OCI-LY7 (cell line): ENCODE measurements around the gene CEP20. TPM values are rescaled to one million over a fixed set of nuclear protein-coding genes. Genes with fewer than 3 reads are reported as not detected.

Experiments
- BruUV-seq: library from RNA; stranded (reverse); fragments of 400-500 nt; replicated peaks from 2 replicates; lab custom pipeline; 2021; lab: Mats Ljungman, UMichigan
- CTCF ChIA-PET: fragments of 300-600 bp; sonication (Branson Sonifier 250); formaldehyde crosslinking; loops from one replicate; lab custom pipeline; 2022; ENCODE audit warnings: antibody characterized with exemption; ENCODE audit not compliant: unreplicated experiment; lab: Charles Lee
- POLR2A ChIA-PET: fragments of 300-600 bp; sonication (Branson Sonifier 250); formaldehyde crosslinking; loops from one replicate; lab custom pipeline; 2022; ENCODE audit warnings: antibody characterized with exemption; lab: Charles Lee
- DNase-seq: peaks from one replicate; pipeline ENCODE4 v3.0.0-alpha.2; 2015; ENCODE audit warnings: low spot score
- H2AFZ ChIP-seq: fragments of 200-600 bp; sonication (generic), shearing (Covaris generic); 2 replicates; pipeline ENCODE4 v1.6.1; 2014; ENCODE audit warnings: mild to moderate bottlenecking, antibody characterized with exemption, low read length, moderate library complexity
- H3K27ac ChIP-seq: fragments of 200-600 bp; sonication (generic); 2 replicates; pipeline ENCODE4 v1.5.1; 2014; ENCODE audit warnings: mixed run types, low read depth, mild to moderate bottlenecking, moderate library complexity, low read length, inconsistent platforms; ENCODE audit not compliant: poor library complexity, severe bottlenecking
- H3K36me3 ChIP-seq: fragments of 200-600 bp; sonication (generic); 2 replicates; pipeline ENCODE4 v1.6.1; 2014; ENCODE audit warnings: mild to moderate bottlenecking, antibody characterized with exemption, low read length, moderate library complexity, mixed read lengths; ENCODE audit not compliant: insufficient read depth
- H3K4me1 ChIP-seq: fragments of 200-600 bp; sonication (generic); 2 replicates; pipeline ENCODE4 v1.5.1; 2014; ENCODE audit warnings: mild to moderate bottlenecking, low read length; ENCODE audit not compliant: insufficient read depth, poor library complexity, severe bottlenecking
- H3K4me2 ChIP-seq: fragments of 200-600 bp; sonication (generic); 2 replicates; pipeline ENCODE4 v1.6.1; 2014; ENCODE audit warnings: mild to moderate bottlenecking, low read length
- H3K4me3 ChIP-seq: fragments of 200-600 bp; sonication (generic); 2 replicates; pipeline ENCODE4 v1.5.1; 2014; ENCODE audit warnings: mild to moderate bottlenecking, low read depth, low read length; ENCODE audit not compliant: poor library complexity, severe bottlenecking
- H3K79me2 ChIP-seq: fragments of 200-600 bp; sonication (generic); 2 replicates; pipeline ENCODE4 v1.6.1; 2016; ENCODE audit warnings: low read depth, mild to moderate bottlenecking, low read length, moderate library complexity, mixed read lengths; ENCODE audit not compliant: insufficient read depth
- H3K9me2 ChIP-seq: fragments of 200-600 bp; sonication (generic); 2 replicates; pipeline ENCODE4 v1.6.1; 2016; ENCODE audit warnings: mild to moderate bottlenecking, low read length, mixed read lengths; ENCODE audit not compliant: insufficient read depth
- H3K9me3 ChIP-seq: fragments of 200-600 bp; sonication (generic); 2 replicates; pipeline ENCODE4 v1.6.1; 2014; ENCODE audit warnings: mild to moderate bottlenecking, mixed run types, low read length, mixed read lengths
- H4K20me1 ChIP-seq: fragments of 200-600 bp; sonication (generic); 2 replicates; pipeline ENCODE4 v1.6.1; 2014; ENCODE audit warnings: mild to moderate bottlenecking, antibody characterized with exemption, low read length, moderate library complexity, mixed read lengths; ENCODE audit not compliant: insufficient read depth
- CTCF ChIP-seq: fragments of 200-600 bp; sonication (generic); conservative IDR thresholded peaks from 2 replicates; pipeline ENCODE4 v1.5.1; 2014; ENCODE audit warnings: mild to moderate bottlenecking, antibody characterized with exemption, low read length, moderate library complexity, mixed read lengths
- EZH2phosphoT487 ChIP-seq: fragments of 200-600 bp; sonication (generic); IDR thresholded peaks from 2 replicates; pipeline ENCODE4 v1.6.1; 2018; ENCODE audit warnings: low read depth, borderline replicate concordance, mild to moderate bottlenecking, mixed run types, antibody characterized with exemption, low read length, moderate library complexity, mixed read lengths
- intact Hi-C: fragments of 100-400 bp; cut with micrococcal nuclease; formaldehyde crosslinking; loops from one replicate; pipeline ENCODE4 v1.10.0; 2022; ENCODE audit not compliant: unreplicated experiment
- total RNA-seq, 2 experiments: library from RNA; depleted of rRNA in 1 of 2; stranded (reverse); fragments of >200 nt in 1 of 2; shearing (Covaris generic) in 1 of 2; gene quantifications; 2 replicates each; pipeline ENCODE4 v1.2.3, GENCODE V29; 2014 to 2022

The CEP20 gene
- total RNA-seq, 2 experiments from 2014 or later: 36.6 to 62.8 TPM

GRCh38 chr16:15825750-15826305 lies 62.6 kb downstream of the CEP20 start:
- no TSS peak for BruUV-seq
- Histone ChIP-seq H3K4me2 (no peak overlapping the region), H3K79me2 (no peaks in the 10 kb centered on the region), H2AFZ (no peak overlapping the region), H3K36me3 (peaks cover 4% of the 10 kb centered on the region), H3K9me2 (no peaks in the 10 kb centered on the region), H3K27ac (no peak overlapping the region), H3K4me1 (peaks cover 3% of the 10 kb centered on the region), H4K20me1 (no peaks in the 10 kb centered on the region), H3K4me3 (no peak overlapping the region), H3K9me3 (no peaks in the 10 kb centered on the region)
- intact Hi-C loops: no loop called here
- no peak for DNase-seq
- ChIA-PET POLR2A (interaction anchor here (0.6 kb wide), 1 partner anchor 17 kb away, joined by 3 read pairs; no protein-coding TSS in a partner anchor), CTCF (no interaction called here)
- no peak for TF ChIP-seq CTCF

- H3K79me2 ChIP-seq: no peaks in the 10 kb centered on the region
- peaks cover 20% of the 10 kb centered on the region for H3K36me3 ChIP-seq
- H3K27ac ChIP-seq: no peak overlapping the region
- H3K4me3 ChIP-seq: no peak overlapping the region
- ChIA-PET CTCF (interaction anchor here (0.7 kb wide), 1 partner anchor 11 kb away, joined by 3 read pairs; no protein-coding TSS in a partner anchor), POLR2A (interaction anchor here (1.2 kb wide), 1 partner anchor 395 kb away, joined by 5 read pairs; no protein-coding TSS in a partner anchor)
- no peak overlapping the region for H3K4me2 ChIP-seq
- H3K9me3 ChIP-seq: no peaks in the 10 kb centered on the region
- no peaks in the 10 kb centered on the region for H3K4me1 ChIP-seq
- BruUV-seq: no TSS peak
- H3K9me2 ChIP-seq: no peaks in the 10 kb centered on the region
- TF ChIP-seq CTCF (no peak), EZH2phosphoT487 (no peak)
- H2AFZ ChIP-seq: no peak overlapping the region
- no peaks in the 10 kb centered on the region for H4K20me1 ChIP-seq
- no peak for DNase-seq
- intact Hi-C loops: loop anchor here (1.0 kb wide), 1 partner anchor 57 kb away; no protein-coding TSS in a partner anchor
Observed at GRCh38 chr16:15822957-15823356, 65.4 kb downstream of the CEP20 start.

GRCh38 chr16:15820837-15821236 lies 67.6 kb downstream of the CEP20 start:
- ChIA-PET POLR2A (no interaction called here), CTCF (no interaction called here)
- Histone ChIP-seq H3K27ac (no peak overlapping the region), H3K4me2 (no peak overlapping the region), H3K4me3 (no peak overlapping the region), H3K9me2 (no peaks in the 10 kb centered on the region), H3K9me3 (peaks cover 10% of the 10 kb centered on the region; the same call in 1 of the 2 replicates), H3K4me1 (no peaks in the 10 kb centered on the region), H3K79me2 (no peaks in the 10 kb centered on the region), H2AFZ (no peak overlapping the region), H3K36me3 (peaks cover 36% of the 10 kb centered on the region), H4K20me1 (no peaks in the 10 kb centered on the region)
- DNase-seq: no peak
- BruUV-seq: no TSS peak
- intact Hi-C loops: loop anchor here (1.0 kb wide), 1 partner anchor 43 kb away; no protein-coding TSS in a partner anchor
- TF ChIP-seq EZH2phosphoT487 (no peak), CTCF (no peak)
